Measurements from ENCODE around the gene AXIN2.

AXIN2 gene

DNA sequence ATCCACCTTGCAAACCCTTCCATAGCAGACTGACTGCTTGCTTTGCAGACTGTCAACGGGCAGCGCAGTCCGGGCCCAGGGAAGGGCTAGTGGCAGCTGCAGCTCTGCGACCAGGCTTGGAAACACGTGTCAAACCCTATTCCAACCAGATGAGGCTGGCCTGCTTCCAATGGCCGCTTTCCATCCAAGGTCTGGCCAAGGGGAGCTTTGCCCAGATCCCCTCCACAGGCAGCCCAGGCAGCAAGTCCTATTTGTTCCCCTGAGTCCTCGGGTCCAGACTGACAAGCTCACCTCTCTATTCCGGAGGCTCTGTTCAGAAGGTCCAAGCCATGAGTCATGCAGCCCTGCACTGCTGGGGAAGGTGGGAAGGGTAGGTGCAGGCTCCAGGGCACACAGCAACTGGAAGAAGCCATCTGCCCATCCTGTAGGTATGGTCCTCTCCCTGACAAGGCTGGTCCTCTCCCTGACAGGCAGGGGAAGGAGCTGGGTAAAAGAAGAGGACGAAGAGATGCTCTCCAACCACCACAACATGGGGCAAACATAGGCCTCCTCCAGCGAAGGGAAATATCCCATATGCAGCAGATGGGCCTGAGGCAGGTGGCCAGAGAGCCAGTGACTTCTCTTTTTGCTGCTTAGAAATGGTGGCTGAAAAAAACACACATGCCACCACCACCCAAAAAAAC is 22.6 kb upstream of the AXIN2 start:
- DNase-seq (ENCODE audit: low read depth), result no peak

DNA sequence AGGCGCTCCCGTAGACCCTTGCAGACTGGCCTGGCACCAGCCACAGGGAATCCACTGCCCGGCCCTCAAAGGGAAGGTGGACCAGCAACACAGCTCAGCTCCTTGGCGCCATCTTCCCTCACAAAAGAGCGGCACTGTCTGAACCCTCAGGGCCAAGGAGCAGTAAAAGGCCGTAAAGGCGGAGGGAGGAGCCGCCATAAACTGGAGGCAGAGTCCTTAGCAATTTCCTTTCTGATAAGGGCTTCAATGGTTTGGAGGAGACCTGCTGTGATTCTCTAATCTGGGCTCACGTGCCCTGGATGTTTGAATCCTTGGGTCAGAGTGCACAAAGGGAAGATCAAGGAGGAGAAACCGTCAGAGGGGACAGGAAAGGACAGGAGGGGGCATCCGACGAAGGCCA is 15.5 kb upstream of the AXIN2 start:
- DNase-seq (ENCODE audit: low read depth), result no peak

DNA sequence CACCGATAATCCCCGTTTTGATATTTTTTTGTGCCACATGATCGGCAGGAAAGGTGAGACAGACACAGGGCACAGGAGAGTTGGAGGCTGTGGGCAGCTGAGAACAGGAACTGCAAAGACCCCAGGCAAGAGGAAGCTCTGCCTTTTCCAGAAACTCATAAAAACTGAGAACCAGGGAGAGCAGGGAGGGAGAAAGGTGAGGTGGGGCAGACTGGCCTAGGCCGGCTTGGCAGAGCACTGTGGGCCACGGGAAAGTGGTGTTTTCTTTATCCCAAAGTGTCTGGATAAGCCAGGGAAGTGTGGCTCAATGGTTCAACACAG is 11.8 kb upstream of the AXIN2 start:
- DNase-seq (ENCODE audit: low read depth), result no peak

DNA sequence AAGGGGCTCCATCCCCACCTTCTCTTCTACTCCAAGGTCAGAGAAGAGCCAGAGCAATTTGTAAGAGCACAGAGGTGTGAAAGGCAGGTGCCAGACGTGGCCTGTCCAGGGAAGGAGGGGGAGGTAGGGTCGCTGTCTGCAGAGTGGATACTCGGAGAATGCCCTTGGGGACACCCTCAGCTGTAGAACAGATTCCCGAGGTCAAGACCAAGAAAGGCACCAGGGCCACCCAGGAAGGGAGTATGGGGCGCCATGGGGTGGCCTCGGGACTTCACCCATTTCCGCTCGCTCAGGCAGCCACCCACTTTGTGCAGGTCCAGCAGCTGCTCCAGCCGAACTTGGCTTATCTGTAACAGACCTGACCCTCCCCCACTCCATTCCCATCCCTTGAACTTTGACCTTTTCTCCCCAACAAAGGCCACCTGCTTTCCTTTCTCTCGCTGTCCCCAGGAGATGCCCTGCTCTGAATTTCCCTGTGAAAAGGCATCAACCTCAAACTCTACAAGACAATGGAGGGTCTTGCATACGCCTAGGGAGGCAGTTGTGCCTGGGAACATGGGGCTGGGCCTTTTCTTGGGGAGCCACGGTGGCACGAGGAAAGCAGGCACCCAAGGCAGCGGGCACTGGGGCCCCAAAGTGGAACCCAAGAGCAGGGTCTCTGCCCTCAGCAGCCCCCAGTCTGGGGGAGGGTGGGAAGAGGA is 11.3 kb upstream of the AXIN2 start:
- no peak for DNase-seq (ENCODE audit: low read depth)

DNA sequence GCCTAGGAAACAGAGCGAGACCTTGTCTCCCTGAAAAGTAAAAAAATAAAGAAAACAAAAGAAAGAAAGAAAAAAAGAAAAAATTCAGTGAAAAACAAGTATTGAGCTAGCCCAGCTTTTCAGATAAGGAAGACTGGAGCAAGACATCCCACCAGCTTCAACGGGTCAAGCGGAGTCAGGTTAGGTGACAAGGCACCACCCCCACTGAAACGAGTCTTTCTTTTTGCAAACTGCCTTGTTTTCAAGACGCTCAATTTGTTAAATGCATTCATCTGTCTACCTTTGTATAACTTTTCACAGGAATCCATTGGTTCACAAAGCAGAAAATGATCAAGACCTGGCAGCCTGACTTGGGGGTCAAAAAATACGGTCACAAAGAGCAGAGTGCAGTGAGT is 10.7 kb upstream of the AXIN2 start:
- no peak for DNase-seq (ENCODE audit: low read depth)

DNA sequence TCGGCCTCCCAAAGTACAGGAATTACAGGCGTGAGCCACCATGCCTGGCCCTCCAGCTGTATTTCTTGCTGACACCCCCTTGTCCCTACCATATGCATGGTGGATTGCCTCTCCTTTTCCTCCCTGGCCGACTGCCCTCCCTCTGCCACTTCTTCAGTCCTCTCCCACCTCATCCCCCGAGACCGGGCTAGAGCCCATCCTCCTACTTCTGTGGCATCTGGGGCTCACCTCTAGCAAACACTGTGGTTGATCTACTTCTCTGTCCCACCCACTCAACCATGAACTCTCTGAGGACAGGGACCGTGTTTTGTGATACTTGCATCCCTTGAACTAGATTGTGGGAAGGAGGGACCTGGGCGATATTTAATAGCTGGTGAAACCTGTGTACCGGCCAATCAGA is 7.5 kb upstream of the AXIN2 start:
- no peak for DNase-seq (ENCODE audit: low read depth)

DNA sequence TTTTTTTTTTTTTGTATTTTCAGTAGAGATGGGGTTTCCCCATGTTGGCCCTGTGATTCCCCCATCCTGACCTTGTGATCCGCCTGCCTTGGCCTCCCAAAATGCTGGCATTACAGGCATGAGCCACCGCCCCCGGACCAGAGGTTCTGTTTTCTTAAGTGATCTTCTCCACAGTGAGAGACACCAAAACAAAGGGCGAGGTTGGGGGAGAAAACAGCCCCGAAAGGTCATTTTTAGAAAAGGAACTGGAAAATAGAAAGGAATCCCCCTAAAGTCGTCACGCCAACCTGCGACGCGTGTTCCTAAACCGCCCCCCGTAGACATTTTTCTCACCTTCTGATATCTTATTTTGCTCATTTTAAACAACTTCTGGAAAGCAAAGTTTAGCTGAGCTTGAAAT is 6.1 kb upstream of the AXIN2 start:
- no peak for DNase-seq (ENCODE audit: low read depth)

DNA sequence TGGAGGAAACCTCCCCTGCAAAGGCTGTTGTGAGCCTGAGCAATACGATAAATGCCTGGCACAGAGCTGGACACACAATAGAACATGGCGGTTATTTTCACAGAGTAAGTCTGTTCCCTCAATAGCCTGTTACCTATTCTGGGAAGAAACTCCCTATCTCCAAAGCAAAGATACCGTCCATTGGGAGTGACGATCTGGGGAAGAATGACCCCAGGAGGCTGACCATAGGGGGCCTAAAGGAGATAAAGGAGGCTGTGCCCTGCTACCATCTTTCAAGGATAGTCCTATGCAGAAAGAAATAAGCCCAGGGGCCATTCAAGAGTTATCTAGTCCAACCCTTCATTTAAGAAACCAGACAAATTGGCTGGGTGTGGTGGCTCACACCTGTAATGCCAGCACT is 4.1 kb upstream of the AXIN2 start:
- no peak for DNase-seq (ENCODE audit: low read depth)

DNA sequence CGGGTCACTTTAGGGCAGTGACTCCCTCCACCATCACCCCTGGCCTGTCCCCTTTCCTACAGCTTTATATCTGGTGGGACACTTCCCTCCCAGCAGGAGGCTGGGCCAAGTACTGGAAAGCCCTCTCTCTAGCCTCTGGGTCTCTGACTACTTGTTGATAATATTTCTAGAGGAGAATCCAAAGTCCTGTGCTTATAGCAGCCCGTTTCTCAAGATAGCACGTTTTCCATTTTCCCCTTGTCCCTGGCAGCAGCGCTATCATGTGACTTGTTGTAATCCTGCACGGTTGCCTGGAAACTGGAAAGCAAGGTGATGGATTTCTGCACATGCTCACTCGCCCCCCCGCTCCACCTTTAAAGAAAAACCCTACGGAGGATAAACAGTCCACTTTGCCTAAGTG is 3.3 kb upstream of the AXIN2 start:
- DNase-seq (ENCODE audit: low read depth), result peak; percentile 72

DNA sequence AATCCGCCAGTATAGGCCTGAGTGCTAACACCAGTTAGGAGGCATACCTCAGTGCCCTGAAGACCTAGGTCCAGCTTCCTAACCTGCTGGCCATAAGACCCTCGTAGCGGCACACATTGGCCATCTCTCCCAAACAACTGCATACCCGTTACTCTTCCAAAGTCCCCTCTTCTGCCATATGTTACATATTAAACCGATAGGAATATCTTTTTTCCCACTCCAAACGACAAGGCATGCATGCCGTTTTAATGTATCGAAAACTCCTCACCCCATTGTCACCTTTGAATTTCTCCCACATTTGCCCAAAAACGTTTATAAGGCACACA is 721 bp upstream of the AXIN2 start:
- DNase-seq (ENCODE audit: low read depth), result no peak

DNA sequence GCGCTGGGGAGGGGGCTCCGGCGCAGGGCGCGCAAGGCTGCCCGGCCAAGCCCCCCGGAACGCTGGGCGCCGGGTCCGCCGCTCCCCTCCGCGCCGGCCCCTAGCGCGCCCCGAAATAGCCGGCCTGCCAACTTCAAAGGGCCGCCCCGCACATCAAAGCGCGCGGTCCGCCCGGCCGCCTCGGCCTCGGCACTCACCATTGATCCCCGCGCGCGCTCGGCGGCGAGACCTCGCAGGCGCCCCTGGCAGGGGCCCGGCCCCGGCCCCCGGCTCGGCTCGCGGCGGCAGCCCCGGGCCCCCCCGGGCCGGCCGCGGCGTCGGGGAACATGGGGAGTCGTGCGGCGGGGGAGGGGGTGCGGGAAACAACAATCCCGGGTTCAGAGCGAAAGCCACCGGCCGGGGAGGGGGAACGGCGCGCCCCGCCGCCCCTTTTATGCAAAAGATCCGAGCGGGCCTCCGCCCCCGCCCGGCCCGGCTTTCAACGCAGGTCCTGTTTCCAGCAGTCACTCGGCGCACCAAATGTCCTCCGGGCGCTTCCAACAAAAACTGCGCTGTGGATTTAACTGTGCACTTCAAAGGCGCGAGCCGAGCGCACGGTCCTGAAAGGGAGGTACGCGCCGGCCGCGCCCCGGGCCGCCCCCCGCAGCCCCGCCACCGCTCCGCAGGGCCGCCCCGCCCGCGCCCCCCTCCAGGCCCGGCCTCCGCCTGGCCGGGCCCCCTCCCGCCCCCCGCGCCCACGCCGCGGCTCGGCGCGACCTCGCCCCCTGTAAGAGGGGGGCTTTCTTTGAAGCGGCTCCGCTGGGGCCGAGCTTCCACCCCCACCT is 608 bp downstream of the AXIN2 start:
- peak; percentile 88 for DNase-seq (ENCODE audit: low read depth)

DNA sequence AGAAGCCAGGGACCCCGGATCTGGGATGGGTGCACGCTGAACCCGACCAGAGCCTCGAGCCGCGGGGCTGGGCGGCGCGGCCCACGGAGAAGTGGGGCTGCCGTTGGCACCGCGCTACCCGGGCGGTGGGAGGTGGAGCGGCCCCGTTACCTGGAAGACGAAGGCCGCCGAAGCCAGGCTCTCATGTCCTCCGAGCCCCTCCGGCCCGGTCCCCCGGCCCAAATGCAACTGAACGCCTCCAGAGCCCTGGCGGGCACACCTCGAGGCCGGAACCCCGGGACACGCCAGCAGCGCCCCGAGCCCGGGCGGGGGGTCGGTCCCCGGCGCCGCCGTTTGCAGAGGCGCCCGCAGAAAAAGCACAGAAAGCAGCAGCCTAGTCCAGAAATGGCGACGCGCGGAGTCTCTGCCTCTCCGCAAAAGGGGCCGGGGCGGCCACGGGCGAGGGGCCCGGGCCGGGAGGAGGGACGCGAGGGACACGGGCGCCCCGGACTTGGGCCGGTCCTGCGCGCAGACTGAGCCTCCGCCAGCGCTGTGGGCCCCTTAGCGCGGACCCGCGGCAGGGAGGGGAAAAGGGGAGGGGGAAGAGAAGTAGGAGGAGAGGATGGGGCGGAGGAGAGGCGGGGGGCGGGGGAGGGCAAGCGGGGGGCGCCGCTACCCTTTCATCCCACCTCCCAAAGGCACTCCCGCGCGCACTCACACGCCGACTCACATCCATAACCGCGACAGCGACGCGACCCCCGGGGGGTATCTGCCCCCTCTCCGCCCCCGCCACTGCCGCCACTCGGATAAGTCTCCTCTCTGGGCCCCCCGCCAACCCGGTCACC is 1.4 kb downstream of the AXIN2 start:
- DNase-seq (ENCODE audit: low read depth), result no peak

DNA sequence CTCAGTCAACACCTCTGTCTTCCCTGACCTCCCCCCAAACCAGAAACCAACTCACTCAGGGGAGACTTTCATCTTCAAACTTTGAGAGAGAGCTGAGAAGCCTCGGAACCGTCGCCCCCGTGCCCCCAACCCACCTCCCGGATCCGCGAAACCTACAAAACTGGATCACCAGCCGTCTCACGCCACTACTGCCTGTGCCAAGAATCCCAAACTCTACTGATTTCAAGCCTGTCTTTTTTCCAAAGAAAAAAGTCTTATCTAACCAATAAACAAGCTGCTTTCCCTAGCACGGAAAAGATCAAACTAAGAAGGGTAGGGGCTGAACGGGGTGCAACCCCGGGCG is 2.0 kb downstream of the AXIN2 start:
- no peak for DNase-seq (ENCODE audit: low read depth)

DNA sequence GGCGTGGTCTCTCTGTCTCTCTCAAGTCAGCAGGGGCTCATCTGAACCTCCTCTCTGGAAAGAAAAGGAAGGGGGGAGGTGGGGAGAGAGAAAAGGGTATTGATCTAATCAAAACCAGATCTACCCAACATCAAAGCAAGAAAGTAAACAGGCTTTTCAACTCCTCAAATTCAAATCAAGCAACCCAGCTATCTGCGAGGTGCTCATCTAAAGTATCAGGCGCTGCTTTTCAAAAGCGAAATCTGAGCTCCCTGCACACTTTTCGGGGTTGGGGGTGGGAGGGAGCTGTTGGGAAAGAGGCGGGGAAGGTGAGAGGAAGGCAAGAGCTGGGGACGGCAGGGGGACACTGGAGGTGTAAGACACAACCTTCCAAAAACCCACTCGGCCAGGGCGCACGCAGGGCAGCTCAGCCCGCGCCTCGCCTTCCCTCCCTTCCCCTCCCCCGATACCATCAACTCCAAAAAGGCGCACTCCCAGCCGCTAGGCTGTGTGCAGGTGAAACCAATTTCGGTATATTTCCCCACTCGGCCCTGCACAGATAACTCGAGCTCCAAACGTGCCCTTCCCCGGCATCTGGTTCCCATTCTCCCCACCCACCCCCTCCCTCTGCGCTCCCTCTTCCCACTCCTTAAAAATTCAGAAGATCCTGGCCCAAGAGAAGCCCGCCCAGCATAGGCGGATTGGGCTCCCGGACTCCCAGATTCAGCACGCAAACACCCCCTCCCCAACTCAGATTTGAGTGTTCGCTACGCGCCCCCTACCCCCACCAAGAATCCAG is 2.6 kb downstream of the AXIN2 start:
- no peak for DNase-seq (ENCODE audit: low read depth)

DNA sequence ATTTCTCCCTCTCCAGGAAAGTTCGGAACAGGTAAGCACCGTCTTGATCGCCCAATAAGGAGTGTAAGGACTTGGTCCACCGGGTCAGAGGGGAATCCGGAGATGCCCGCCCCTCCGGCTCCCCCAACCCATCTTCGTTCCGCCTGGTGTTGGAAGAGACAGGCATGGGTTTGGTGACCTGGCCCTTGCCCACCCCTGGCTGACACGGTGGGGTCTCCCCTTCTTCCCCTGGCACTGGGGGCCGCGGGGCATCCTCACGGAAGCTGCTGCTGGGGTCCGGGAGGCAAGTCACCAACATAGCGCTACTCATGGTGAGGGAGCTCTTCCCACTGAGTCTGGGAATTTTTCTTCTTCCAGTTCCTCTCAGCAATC is 3.2 kb downstream of the AXIN2 start:
- DNase-seq (ENCODE audit: low read depth), result no peak

DNA sequence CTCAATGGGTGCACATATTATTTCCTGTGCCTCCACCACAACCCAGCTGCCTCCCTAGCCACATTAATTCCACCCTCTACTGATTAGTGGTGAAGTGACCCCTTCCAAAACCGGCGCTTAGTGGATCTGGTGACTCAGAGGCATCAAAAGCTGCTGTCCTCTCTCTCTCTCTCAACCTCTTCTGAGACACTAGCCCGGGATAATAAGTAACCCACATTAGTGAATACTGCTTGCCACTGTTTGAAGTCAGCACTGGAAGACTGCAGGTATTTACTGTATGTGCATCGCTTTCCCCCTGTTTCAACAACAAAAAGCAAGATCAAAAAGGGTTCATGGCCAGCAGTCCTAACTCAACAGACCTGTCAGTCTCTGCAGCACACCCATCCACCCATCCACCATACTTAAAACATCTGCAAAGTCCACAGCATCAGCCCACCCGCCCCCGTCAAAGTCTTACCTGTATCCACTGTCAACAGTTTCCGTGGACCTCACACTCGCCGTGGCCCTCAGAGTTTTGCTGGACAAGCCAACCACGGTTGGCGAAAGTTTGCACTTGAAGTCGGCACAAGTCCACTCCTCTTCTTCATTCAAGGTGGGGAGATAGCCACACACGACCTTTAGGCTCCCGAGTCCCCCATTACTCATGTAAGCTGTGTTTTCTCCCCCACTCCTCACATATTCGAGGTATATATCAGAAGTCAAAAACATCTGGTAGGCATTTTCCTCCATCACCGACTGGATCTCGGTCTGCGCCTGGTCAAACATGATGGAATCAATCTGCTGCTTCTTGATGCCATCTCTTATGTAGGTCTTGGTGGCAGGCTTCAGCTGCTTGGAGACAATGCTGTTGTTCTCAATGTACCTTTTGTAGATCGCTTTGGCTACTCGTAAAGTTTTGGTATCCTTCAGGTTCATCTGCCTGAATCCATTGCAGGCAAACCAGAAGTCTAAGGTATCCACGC is 3.8 kb downstream of the AXIN2 start:
- DNase-seq (ENCODE audit: low read depth), result peak; percentile 65

DNA sequence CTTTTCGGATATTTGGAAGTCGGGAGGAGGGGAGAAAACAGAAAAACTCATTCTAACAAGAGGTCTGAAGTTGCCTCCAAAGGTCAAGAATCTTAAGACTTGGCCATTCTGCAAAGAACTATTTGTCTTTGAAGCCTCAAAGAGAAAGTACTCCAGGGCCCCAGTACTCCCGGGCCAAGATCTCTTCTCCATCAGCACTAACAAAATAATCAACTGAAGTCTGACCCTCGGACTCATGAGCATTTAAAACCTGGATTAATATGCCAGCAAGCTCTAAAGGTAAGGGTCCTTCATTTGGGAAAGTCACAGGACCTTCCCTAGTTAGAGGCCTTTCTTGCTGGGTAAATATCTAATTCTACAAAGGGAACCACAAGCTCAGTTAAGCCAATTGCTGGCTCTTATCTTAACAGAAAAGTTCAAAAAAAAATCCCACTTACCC is 4.5 kb downstream of the AXIN2 start:
- peak; percentile 32 for DNase-seq (ENCODE audit: low read depth)

DNA sequence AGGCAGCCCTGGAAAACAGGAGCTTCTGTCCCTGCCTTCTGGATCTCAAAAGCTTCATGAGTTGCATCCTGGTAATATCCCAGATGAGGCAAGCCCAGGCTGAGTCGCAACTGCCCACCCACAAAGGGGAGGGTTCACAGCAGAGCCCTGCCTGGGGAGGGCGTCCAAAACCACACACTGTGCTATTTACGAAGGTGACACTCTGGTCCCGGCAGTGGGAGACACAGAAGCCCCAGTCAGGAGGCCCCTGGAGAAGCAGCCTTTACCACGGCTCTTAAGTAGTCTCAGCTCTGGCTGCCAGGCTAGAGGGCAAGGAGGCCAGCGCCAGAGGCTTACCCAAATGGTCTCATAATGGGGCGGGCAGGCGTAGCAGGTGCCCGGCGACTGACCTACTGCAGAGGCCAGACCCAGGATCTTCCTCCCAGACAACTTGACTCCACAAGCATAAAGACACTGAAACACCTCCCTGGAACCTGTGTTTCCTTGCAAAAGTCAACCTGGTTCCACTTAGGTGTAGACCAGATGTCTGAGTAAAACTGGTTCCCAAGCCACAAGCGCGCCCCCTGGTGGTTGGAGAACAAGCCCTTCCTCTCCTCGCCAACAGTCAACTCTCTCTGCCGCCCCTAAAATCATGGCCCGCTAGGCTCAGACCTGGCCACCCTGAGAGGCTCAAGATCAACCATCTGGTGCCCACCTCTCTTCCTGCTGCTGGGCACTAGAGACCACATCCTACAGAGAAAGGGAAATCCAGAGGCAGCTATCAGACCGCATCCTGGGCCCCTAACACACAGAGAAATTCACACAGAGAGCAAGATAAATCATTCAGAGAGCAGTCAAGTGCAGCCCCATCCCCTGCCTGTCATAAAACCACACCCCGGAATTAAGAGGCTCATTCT is 5.2 kb downstream of the AXIN2 start:
- peak; percentile 68 for DNase-seq (ENCODE audit: low read depth)

DNA sequence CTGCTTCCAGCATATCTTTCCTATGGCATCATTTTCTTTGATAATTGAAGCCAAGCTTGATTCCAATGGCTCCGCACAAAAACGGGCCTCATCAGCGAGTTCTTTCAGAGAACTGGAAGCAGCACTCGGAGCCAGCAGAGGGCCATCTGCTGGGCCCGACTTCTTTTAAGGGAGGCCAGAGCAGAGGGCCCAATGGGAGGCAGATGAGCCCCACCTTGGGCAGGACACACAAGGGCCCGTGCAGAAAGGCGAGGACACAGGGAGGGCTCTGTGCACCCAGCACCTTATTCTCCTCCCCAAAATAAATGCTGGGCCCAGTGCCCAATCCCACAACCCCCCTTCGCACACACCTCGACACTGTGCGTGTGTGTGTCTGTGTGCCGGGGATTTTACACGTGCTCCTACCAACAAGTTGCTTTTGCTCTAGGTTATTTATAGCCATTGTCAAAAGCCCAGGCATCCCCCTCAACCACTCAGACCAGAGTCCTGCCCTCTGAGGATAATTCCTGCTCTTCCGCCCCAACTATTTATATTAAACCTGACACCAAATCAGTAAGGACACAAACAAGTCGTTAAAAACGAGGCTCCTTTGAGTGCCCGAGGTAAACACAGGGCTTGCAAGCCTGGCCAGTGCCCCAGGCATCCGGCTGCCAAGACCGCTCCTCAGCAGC is 6.8 kb downstream of the AXIN2 start:
- DNase-seq (ENCODE audit: low read depth), result no peak
